ENCODE measurements around the gene AFAP1L2.

AFAP1L2 gene

DNA sequence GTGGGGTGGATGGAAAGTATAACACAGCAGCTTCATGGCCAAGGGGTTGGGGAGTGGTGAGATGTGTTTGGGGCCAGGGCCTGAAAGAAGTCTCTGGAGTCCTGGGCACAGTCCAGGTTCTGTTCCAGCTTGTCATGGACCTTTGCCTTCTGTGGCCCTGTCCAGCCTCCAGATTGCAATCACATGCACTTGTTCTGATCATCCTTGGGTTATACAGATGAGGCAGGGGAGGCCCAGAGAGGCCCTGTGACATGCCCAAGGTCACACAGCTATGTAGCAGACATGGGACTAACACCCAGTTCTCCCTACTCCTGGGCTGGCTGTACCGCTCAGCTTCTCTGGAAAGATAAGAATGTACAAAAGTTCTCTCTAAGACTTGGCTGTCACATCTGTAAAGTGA lies 153.6 kb downstream of the AFAP1L2 start:
- Histone ChIP-seq H3K27me3 (ENCODE audit: control insufficient read depth in 1 of 2, insufficient read depth in 2 of 2, low read length in 2 of 2) (peaks cover 0 to 9% of the 10 kb centered on the region in 2 donors), H3K4me3 (ENCODE audit: low read length in 2 of 2) (no peak overlapping the region), H3K4me1 (ENCODE audit: control insufficient read depth, insufficient read depth, low read length) (no peaks in the 10 kb centered on the region), H3K9ac (ENCODE audit: low read length in 2 of 2) (no peak overlapping the region), H3K9me3 (ENCODE audit: control insufficient read depth in 2 of 2, low read length in 2 of 2) (no peaks in the 10 kb centered on the region), H3K27ac (ENCODE audit: low read length) (no peak overlapping the region), H3K36me3 (ENCODE audit: control insufficient read depth in 2 of 2, insufficient read depth in 2 of 2, low read length in 2 of 2) (no peaks in the 10 kb centered on the region)

DNA sequence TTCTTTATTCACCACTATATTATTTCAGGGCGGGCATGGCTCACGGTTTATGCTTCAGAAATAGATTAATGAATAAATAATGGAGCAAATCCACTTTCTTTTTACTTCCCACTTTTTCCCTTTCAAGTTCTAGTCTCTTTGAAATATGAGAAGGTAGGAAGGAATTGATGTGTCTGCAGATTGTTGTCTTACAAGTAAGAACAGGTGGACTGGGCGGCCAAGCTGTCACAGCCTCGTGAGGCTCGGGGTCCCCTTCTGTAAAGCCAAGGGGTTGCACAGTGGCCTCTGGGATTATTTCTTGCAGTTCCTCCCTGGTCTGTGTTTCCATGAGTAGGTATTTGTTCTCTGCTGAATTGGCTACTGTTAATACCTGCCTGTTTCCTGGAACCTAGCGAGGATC lies 154.1 kb downstream of the AFAP1L2 start:
- H3K27me3 ChIP-seq (ENCODE audit: control insufficient read depth in 1 of 2, insufficient read depth in 2 of 2, low read length in 2 of 2), result peaks cover 0 to 9% of the 10 kb centered on the region in 2 donors
- H3K9me3 ChIP-seq (ENCODE audit: control insufficient read depth in 2 of 2, low read length in 2 of 2), result no peaks in the 10 kb centered on the region
- no peak overlapping the region for H3K9ac ChIP-seq (ENCODE audit: low read length in 2 of 2)
- H3K27ac ChIP-seq (ENCODE audit: low read length), result no peak overlapping the region
- H3K36me3 ChIP-seq (ENCODE audit: control insufficient read depth in 2 of 2, insufficient read depth in 2 of 2, low read length in 2 of 2), result no peaks in the 10 kb centered on the region
- H3K4me3 ChIP-seq (ENCODE audit: low read length in 2 of 2), result no peak overlapping the region
- no peaks in the 10 kb centered on the region for H3K4me1 ChIP-seq (ENCODE audit: control insufficient read depth, insufficient read depth, low read length)

DNA sequence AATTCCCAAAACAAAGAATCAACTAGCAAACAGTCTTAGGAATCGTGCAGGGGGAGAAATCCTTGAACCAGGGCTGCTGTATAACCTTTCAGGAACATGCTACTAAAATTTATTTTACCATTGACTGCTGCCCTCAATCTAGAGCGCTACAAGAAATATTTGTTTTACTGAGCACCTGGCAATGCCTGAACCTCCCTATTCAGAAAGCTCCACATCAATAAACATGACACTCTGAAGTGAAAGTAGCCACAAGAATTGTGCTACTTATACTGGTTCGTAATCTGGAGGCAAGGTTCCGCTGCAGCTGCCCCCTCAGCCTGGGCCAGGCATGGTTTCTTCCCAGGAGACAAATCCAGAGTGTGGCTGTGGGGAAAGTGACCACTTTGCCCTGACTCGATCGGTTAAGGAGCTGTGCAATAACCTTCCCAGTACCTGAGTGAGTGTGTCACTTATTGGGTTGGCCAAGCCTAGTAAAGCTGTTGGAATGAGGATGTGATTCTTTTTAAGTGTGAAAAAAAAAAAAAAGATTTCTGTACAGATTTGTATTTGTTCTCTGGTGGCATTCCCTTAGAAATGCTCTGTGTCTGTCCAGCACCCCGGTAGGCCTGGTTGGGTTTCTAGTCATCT lies 157.5 kb downstream of the AFAP1L2 start:
- H3K9me3 ChIP-seq (ENCODE audit: control insufficient read depth in 2 of 2, low read length in 2 of 2), result no peaks in the 10 kb centered on the region
- peaks cover 17 to 24% of the 10 kb centered on the region in 2 donors for H3K27me3 ChIP-seq (ENCODE audit: control insufficient read depth in 1 of 2, insufficient read depth in 2 of 2, low read length in 2 of 2)
- H3K9ac ChIP-seq (ENCODE audit: low read length in 2 of 2), result no peak overlapping the region
- no peaks in the 10 kb centered on the region for H3K36me3 ChIP-seq (ENCODE audit: control insufficient read depth in 2 of 2, insufficient read depth in 2 of 2, low read length in 2 of 2)
- no peaks in the 10 kb centered on the region for H3K4me1 ChIP-seq (ENCODE audit: control insufficient read depth, insufficient read depth, low read length)
- no peak overlapping the region for H3K4me3 ChIP-seq (ENCODE audit: low read length in 2 of 2)
- no peak overlapping the region for H3K27ac ChIP-seq (ENCODE audit: low read length)

DNA sequence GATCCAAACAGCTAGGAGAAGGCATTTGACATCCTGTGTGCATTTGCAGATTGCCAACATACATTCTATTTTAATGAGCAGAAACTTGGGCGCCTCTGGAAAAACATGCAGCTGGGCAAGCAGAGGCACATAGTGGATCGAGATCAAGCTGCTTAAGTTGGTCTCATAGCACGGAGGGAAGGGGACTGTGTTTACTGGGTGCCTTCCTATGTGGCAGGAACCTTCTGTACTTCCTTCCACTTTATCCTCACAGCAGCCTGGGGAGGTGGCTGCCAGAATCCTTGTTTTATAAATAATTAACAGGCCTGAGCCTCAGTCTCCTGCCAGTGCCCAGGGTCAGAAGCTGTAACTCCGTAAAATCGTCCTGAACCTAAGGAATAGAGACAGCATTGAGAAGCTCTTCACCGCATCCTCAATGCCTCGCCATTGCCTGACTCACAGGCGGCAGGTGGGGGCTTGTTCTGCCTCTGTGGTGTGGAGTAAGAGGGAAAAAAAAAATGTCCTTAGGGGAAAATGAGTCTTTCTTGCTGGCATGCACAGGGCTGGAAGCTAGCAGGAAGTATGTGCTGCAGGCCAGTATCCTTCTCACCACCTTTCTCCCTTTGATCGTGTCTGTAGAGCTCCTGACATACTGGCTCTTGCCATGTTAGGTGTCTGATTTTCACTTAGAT lies 159.0 kb downstream of the AFAP1L2 start:
- peaks cover 16 to 18% of the 10 kb centered on the region in 2 donors for H3K27me3 ChIP-seq (ENCODE audit: control insufficient read depth in 1 of 2, insufficient read depth in 2 of 2, low read length in 2 of 2)
- no peaks in the 10 kb centered on the region for H3K4me1 ChIP-seq (ENCODE audit: control insufficient read depth, insufficient read depth, low read length)
- H3K9ac ChIP-seq (ENCODE audit: low read length in 2 of 2), result no peak overlapping the region
- no peak overlapping the region for H3K4me3 ChIP-seq (ENCODE audit: low read length in 2 of 2)
- no peaks in the 10 kb centered on the region for H3K9me3 ChIP-seq (ENCODE audit: control insufficient read depth in 2 of 2, low read length in 2 of 2)
- no peak overlapping the region for H3K27ac ChIP-seq (ENCODE audit: low read length)
- no peaks in the 10 kb centered on the region for H3K36me3 ChIP-seq (ENCODE audit: control insufficient read depth in 2 of 2, insufficient read depth in 2 of 2, low read length in 2 of 2)

All from stomach smooth muscle (tissue), 2 donors.